ENCODE measurements around the gene THAP9.

DNA sequence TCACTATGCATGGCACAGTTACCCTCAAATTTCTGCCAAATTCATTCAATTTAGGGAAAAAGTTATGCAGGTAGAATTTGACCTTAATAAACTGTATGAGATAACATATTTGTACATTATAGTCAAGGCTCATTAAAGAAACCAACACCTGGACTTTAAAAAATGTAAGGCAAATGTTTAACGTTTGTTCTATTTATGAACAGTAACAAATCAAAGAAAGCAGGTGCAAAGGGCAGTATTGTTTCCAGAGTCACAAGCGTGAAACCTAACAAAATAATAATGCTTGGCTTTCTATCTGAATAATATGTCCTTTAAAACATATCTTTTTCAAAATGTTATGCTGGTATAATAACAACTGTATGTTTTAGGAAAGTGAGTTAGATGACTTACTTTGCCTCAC lies 68.9 kb downstream of the THAP9 start:
- TF ChIP-seq, protein P1, sequence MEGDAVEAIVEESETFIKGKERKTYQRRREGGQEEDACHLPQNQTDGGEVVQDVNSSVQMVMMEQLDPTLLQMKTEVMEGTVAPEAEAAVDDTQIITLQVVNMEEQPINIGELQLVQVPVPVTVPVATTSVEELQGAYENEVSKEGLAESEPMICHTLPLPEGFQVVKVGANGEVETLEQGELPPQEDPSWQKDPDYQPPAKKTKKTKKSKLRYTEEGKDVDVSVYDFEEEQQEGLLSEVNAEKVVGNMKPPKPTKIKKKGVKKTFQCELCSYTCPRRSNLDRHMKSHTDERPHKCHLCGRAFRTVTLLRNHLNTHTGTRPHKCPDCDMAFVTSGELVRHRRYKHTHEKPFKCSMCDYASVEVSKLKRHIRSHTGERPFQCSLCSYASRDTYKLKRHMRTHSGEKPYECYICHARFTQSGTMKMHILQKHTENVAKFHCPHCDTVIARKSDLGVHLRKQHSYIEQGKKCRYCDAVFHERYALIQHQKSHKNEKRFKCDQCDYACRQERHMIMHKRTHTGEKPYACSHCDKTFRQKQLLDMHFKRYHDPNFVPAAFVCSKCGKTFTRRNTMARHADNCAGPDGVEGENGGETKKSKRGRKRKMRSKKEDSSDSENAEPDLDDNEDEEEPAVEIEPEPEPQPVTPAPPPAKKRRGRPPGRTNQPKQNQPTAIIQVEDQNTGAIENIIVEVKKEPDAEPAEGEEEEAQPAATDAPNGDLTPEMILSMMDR (IDR thresholded peaks at IDR 0.05): no peak
- TF ChIP-seq POLR2A (IDR thresholded peaks at IDR 0.05): no peak
